GM19240 (cell line): ENCODE data around the gene IRAK2.

Experiments used
- DNase-seq: peaks from one replicate; pipeline ENCODE4 v3.0.0; 2011; ENCODE audit warnings: low spot score; ENCODE audit not compliant: insufficient read length

Gene IRAK2

DNA sequence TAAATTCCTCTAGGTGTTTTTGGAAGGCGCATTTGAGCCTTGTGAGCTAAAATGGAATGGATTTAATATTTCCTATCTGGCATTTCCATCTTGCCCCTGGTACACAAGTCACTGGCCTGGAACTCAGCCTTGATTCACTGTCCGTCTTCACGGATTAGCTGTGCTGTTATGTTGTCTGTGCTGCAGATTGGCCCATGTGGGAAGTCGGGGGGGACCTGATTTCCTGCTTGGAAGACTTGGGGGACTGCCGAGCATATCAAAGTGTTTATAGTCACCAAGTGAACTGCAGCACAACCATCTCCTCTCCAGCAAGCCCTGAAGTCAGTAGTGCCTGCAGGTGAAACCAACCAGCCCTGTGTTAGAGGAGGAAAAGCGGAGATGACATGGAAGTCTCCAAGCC lies 115.9 kb downstream of the IRAK2 start:
- DNase-seq = no peak

DNA sequence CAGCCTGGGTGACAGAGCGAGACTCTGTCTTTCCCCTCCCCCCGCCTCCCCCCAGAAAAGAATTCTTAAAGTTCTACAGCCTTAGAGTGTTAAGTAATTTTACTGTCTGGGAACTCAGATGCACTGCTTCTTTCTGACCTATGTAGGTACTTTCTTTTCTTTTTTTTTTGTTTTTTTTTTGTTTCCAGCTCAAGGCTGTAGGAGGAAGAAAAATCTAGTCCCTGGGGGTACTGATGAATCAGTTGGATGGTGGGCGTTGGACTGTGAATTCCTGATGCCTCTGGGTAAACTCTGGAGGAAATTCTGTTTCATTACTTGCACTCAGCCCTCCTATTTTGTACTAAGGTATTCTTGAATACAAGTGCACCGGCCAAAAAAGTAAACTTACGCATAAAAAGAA lies 117.2 kb downstream of the IRAK2 start:
- no peak for DNase-seq

DNA sequence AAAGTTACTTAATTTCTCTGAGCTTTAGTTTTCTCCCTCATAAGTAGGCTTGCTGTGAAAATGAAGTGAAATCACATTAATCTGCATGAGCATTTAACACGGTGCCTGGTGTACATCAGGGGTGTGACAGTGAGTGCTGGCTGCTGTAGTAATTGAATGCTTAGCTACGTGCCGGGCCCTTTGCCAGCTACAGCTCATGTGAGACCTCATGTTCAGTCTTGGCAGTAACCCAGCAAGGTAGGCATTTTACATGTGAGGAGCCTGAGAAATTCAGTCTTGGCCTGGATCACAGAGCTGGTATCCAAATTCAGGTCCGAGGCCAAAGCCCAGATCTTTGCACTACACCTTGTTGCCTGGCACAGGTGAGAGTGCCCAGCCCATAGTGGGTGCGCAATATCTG lies 118.9 kb downstream of the IRAK2 start:
- DNase-seq = no peak

DNA sequence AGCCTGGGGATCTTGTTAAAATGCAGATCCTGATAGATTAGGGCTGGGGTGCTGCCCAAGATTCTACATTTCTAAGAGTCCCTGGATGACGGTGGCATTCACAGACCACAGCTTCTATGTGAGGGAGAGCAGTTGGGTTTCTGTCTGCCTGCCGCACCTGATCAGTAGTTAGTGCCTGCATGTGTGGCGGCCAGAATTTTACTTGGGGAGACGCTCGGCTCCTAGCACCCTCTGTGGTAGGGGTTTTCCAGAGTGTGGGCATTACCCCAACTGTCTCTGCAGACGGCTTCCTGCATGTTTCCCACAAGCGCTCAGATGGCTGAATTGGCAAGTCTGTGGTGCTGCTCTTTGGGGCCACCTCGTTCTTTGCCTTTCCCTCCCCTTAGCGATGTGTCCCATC lies 119.8 kb downstream of the IRAK2 start:
- no peak for DNase-seq

DNA sequence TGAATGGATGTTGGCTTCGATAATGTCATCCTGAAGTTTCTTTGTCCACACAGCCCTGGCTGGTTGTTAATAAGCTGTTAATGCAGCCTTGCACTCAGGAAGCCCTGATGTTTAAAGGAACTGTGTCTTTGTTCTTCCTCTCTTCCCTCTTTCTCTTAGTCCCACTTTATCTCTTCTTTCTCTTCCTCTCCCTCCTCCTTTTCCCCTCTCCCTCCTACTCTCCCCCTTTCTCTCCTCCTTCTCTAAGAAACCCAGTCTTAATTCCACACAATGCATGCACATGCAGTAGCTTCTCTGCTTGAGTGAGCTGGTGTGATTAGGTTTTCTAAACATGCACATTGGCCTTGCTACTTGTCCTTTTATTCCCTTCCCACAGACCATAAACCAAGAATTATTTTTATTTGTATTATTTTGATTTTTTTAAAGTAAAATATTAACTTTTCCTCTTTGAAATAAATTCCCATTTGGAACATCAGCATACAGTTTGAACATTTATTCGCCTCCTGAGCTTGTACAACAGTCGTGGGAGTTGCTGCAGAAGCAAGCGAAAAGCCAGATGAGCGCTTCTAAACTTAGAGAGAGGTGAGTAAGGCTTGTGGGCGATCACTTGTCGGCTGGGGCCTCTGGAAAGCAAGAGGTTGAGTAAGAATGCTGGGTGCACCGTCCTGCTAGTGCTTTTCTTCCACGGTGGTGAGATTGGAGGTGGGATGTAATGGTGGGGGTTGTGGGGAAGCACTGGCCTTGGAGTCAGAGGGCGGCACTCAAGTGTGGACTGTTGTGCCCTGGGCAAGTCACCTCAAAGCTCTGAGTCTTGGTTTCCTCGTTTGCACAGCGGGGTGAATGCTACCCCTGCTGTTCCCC lies 120.8 kb downstream of the IRAK2 start:
- DNase-seq = no peak

DNA sequence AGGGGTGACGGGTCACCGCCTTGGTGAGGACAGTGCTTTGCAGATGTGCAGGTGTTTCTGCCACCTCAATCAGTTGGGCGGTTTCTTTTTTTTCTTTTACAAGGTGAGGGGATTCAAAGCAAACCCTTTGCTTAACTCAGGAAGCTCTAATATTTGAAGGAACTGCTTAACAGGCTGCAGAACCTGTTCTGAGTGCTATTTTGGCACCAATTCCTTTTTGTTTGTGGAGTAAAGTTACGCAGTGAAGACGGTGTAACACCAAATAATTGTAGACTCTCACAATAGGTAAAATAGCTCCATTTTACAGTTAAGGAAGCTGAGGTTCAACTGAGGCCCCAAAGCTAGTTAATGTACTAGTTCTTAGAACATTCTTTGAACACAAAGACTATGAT lies 121.4 kb downstream of the IRAK2 start:
- DNase-seq = no peak

DNA sequence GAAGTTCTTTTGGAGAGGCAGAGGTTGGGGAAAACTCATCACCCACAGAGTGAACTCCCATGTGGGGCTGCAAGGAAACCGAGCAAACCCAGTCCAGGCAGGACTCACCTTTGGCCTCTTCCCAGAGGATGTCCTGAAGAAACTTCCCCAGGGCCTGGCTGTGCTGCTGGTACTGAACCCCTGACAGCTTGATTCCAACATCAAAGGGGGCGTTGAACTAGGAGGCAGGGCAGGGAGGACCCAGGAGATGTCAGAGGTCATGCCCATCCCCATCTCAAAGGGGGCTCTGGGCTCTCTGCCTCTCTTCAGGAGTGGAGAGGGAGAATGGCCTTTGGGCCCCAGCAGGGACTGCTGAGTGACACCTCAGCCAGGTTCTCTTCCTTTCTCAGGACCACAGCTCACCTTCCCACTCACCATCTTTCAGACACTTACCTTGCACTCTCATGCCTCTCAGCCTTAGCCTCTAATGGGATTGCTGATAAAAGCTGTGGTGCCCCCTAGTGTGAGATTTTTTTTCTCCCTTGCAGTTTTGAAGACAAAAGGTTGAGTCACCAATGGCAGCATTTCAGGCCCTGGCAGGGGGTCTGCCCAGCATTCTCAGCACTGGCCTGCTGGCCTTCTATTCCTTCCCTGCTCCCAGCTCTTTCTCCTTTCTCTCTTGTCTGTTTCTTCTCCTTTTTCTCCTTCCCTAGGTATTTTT lies 122.0 kb downstream of the IRAK2 start:
- no peak for DNase-seq

DNA sequence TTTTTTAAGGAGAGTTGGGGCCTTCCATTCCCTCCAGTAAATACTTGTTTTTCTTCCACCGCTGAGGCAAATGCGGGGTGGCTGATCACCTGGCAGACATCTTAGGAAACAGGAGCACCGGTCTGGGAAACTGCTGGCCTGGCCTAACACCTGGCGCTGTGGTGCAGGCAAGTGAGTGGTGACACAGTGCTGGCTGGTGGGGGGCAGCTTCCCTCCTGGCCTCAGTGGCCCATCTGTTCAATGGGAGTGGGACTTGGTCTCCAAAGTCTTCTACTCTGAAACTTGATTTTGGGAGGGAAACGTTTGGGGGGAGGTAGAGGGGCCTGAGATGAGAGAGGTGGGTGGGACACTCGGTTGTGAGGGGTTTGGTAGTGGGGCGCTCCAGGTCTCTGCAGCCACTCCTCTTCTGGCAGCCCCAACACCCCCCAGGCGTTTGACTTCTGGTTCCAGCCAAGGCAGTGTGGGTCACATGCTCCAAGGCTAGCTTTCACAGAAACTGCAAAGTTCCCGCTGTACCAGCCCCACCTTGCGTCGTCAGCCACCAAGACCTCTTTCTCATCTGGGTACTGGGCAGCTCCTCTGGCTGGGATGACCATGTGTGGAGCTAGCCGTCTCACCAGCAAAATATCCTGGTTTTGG lies 123.3 kb downstream of the IRAK2 start:
- no peak for DNase-seq

DNA sequence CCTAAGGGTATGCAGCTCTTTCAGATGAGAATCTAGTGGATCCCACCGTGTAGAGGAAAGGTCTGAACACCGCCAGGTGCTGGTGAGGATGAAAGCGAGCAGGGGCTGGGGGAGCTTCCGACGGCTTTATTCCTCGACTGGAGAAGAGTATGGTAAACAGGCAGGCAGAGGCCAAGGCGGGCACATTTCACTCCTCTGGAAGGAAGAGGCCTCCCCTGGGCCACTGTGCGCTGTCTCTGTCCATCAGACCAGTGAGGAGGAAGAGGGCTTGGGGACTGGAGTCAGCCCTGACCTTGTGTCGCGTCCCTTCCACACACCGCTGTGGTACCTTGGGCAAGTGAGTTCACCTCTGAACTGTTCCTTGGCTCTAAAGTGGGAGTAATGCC lies 123.8 kb downstream of the IRAK2 start:
- DNase-seq = no peak

DNA sequence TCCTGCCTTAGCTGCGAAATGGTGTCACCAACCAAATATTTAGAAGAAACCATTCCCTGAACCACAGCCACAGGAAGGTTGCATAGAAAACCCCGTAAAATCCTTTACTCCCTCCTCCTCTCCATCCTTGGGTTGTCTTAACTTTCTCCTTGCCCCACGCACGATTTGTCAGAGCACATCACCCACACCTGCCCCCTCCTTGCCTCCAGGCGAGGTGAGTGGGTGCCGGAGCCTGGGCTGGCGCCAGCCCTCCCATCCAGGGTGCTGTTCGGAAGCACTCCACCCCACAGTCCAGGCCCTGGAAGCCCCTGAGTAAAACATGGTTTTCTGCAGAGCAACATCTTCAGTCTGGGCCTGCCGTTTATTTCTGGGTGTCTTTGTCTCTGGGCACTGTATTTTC lies 124.4 kb downstream of the IRAK2 start:
- DNase-seq = no peak

DNA sequence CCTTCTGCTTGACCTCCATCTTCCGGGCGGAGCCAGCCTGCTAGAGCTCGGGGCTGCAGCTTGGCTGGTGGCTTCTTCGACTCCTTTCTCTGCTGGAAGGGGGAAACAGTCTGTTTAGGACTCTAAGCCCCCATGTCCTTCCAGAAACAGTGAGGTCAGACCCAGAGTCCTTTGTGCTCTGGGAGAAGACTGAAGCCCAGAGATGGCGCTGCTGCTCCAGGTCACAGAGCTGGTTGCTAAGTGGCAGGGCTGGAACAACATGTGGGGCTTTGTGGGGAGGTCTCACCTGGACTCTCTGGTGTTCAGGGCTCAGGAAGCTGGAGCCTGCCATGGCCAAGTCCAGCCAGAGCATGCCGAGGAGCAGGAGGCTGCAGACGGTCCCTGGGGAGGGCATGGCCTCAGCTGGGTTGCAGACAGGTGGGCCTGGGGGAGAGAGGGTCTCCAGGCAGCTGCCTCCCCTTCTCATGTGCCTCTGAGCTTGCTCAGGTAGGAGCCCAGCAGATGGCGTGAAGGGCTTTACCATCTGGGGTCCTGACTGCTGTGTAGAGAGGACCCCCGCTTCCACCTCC lies 125.2 kb downstream of the IRAK2 start:
- DNase-seq = no peak

DNA sequence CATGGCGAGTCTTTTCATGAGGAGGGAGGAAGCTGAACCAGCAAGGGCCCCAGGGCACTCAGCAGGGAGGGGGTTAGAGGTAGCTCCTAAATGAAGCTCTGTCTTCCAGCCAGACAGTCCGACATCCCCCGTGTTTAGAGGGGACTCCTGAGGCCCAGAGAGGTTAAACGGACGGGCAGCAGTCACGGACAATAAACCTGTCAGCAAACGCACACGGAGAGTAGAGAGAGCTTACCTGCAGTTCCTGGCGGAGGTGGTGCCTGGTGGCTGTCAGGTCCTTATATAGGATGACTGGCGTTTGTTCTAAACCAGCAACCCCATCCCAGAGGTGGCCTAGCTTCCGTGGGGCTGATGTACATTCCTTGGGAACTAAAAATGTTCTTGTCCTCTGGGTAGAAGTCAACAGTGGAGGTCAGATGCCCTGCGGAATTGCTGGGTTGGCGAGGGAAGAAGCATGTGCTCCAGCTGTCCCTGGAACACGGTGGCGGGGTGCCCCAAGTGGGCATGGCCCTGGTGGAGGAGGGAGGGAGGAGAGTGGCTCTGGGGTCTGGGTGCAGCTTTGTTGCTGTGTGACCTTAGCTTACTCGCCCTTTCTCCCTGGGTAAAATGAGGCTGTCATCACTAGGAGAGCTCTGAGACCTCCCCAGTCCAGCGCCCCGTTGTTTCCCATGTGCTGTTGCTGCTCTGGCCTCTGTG lies 125.9 kb downstream of the IRAK2 start:
- no peak for DNase-seq

DNA sequence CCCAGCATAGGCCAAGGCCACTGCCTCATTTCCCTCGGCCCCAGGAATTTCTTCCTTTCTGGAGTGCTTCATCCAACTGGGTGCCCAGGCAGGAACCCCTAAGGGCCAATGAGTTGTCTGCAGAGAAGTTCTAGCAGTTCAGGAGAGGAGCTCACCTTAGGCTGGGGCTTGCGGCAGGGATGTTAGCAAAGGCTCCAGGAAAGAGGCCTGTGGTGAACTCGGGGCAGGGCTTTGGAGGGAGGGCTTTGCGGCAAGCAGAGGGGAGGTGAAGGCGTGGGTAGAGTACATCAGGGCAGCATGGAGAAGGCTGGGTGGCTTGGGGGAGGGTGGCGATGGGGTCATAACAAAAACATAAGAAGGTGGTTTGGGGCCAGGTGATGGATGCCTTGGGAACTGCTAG lies 126.9 kb downstream of the IRAK2 start:
- DNase-seq = no peak

DNA sequence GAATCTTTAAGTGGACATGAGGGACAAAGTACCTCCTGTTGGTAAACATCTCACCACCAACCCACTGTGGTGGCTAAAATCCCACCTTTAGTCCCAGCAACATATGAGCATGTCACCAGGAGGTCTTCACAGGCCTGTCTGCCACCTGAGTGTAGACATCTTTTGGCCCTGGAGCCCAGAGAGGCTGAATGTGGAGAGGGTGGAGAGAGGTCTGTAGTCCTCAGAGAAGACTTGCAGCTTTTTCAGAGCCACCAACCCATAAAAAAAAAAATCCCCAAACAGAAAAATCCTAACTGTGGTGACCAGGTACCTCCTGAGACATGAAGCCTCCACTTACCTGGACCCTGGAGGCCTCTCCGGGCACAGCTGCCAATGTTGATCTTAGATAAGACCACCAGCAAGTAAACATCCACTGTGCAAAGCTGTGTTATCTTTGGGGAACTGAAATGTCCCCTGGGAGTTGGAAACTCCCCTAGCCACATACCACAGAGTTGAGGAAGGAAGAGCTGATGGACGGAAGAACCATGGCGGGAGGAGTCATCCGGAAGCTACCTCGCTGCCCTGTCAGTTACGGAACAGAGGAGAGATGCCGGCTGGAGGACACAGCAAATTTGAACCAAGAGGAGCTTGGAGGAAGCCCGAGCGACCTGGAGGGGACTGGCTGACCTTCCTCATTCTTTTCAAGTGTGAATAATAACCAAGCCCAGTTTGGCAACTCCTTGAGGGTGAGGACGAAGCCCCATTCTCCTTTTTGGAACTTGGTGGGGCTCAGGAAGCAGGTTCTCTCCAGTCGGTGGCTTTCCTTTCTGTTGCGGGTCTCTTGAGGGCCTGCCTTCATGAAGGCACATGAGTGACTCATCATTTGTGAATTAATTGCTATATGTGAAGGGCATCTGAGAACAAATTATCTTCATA lies 128.0 kb downstream of the IRAK2 start, which contains the start of gene GHRL:
Gene GHRL, minus strand, starts transcription at position 443 of the 915 bp plus-strand sequence. CDS start 2,767 bp downstream, outside the sequence.
- peak; percentile 49 for DNase-seq
